Measurements from ENCODE around the gene RXFP2. TPM values are rescaled to one million over a fixed set of nuclear protein-coding genes. Genes with fewer than 3 reads are reported as not detected.

The RXFP2 gene
- total RNA-seq, 4 donors from 2014 or later: 1.0 to 2.2 TPM; not detected in 2

- TF ChIP-seq POLR2A (IDR thresholded peaks at IDR 0.05) (no peak), CTCF (IDR thresholded peaks at IDR 0.05) (no peak), EP300 (IDR thresholded peaks at IDR 0.05) (no peak)
- Histone ChIP-seq H3K36me3 (no peaks in the 10 kb centered on the region), H3K4me1 (no peaks in the 10 kb centered on the region), H3K27me3 (no peaks in the 10 kb centered on the region), H3K27ac (no peak overlapping the region), H3K4me3 (no peak overlapping the region), H3K9me3 (no peaks in the 10 kb centered on the region)
- 81 to 91% methylated on average over 4 of the region's 4 CpGs for WGBS, 2 donors
- DNase-seq (ENCODE audit: low spot score in 2 of 2): no peak
These were observed 87.2 kb downstream of the RXFP2 start for GRCh38 chr13:31826521-31826920.

DNA sequence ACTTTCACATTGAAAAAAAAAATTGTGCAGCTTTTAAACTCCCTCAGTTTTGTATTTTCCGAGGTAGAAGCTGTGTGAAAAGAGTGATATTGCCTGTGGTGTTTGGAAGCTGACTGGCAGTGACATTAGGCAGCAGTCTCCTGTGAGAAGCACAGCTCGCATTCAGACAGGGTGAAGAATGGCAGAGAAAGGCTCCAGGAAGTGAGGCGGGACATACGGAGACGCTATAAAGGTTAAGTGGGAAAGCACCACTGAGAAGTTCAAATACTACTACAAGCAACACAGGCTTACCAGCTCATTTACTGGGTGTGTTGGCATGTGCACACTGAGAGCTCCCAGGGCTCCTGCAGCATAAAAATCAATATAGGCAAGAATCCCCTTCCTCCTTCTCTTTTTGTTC, 88.4 kb downstream of the RXFP2 start:
- Histone ChIP-seq H3K9me3 (no peaks in the 10 kb centered on the region), H3K4me1 (no peaks in the 10 kb centered on the region), H3K27ac (no peak overlapping the region), H3K36me3 (no peaks in the 10 kb centered on the region), H3K4me3 (no peak overlapping the region), H3K27me3 (no peaks in the 10 kb centered on the region)
- no peak for DNase-seq (ENCODE audit: low spot score in 2 of 2)
- TF ChIP-seq EP300 (IDR thresholded peaks at IDR 0.05) (no peak), CTCF (IDR thresholded peaks at IDR 0.05) (no peak)
- 38% methylated on average over 5 of the region's 5 CpGs for WGBS, 2 donors

GRCh38 chr13:31835932-31836331, 96.6 kb downstream of the RXFP2 start:
- no peak for TF ChIP-seq EP300 (IDR thresholded peaks at IDR 0.05)
- TF ChIP-seq POLR2A (IDR thresholded peaks at IDR 0.05): no peak
- no peak for TF ChIP-seq CTCF (IDR thresholded peaks at IDR 0.05)
- 83 to 90% methylated on average over 1 of the region's 1 CpG for WGBS, 2 donors
- no peaks in the 10 kb centered on the region for H3K9me3 ChIP-seq
- H3K36me3 ChIP-seq: no peaks in the 10 kb centered on the region
- no peak for DNase-seq (ENCODE audit: low spot score in 2 of 2)
- H3K27ac ChIP-seq: no peak overlapping the region
- H3K4me1 ChIP-seq: no peaks in the 10 kb centered on the region
- no peak overlapping the region for H3K4me3 ChIP-seq
- H3K27me3 ChIP-seq: no peaks in the 10 kb centered on the region

DNA sequence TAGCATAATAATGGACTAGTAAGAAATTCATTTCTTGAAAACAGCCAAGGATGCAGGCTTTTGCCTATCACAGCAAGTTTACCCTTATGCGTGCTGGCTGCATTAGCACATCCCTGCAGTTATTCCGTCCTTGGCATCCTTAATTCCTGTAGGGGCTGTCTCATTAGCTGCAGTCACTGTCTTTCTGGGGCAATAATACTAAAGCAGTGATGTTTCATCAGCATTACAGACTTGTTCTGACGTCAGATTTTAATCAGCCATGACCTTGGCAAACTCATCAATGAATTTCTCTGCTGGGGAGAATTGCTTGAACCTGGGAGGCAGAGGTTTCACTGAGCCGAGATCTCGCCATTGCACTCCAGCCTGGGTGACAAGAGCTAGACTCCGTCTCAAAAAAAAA, 103.7 kb downstream of the RXFP2 start:
- no peak for TF ChIP-seq POLR2A (IDR thresholded peaks at IDR 0.05)
- TF ChIP-seq CTCF (IDR thresholded peaks at IDR 0.05): no peak
- TF ChIP-seq EP300 (IDR thresholded peaks at IDR 0.05): no peak
- no peaks in the 10 kb centered on the region for H3K9me3 ChIP-seq
- no peak overlapping the region for H3K4me3 ChIP-seq
- DNase-seq (ENCODE audit: low spot score in 2 of 2): no peak
- H3K27ac ChIP-seq: no peak overlapping the region
- no peaks in the 10 kb centered on the region for H3K36me3 ChIP-seq
- no peaks in the 10 kb centered on the region for H3K27me3 ChIP-seq
- H3K4me1 ChIP-seq: peaks cover 0 to 23% (median 5%) of the 10 kb centered on the region in 4 donors
- 56 to 71% methylated on average over 6 of the region's 6 CpGs for WGBS, 2 donors

- Histone ChIP-seq H3K27ac (peak overlapping the region; percentile 62 to 85 (median 79)), H3K9me3 (no peaks in the 10 kb centered on the region), H3K4me1 (peaks cover 0 to 23% (median 5%) of the 10 kb centered on the region in 4 donors), H3K27me3 (no peaks in the 10 kb centered on the region), H3K4me3 (peak overlapping the region; percentile 73 to 87 (median 82)), H3K36me3 (no peaks in the 10 kb centered on the region)
- DNase-seq (ENCODE audit: low spot score in 2 of 2): peak; percentile 63 to 74
- TF ChIP-seq EP300 (IDR thresholded peaks at IDR 0.05) (no peak), POLR2A (IDR thresholded peaks at IDR 0.05) (peak in 1 of 2 donors; percentile 58), CTCF (IDR thresholded peaks at IDR 0.05) (peak in 1 of 5 experiments; percentile 13)
- WGBS, 2 donors: 1% methylated on average over 47 to 71 of the region's 74 CpGs
These were observed 107.0 kb downstream of the RXFP2 start for GRCh38 chr13:31846182-31846938.
